Dermis blood vessel endothelial cell (primary cell): Measurements from ENCODE around the gene GTF2A1. TPM values are rescaled to one million over a fixed set of nuclear protein-coding genes. Genes with fewer than 3 reads are reported as not detected.
"Not testable (repeated sequence)": the region's sequence is repeated elsewhere in the genome, so short reads cannot be mapped to it uniquely, and the experiment has no call there.

ENCODE experiments used
- DNase-seq: peaks from one replicate; pipeline ENCODE4 v3.0.0; 2010
- total RNA-seq: library from RNA; depleted of rRNA; stranded (reverse); fragments of >200 nt; gene quantifications from 2 replicates; pipeline ENCODE4 v1.2.3, GENCODE V29; 2014

GTF2A1 gene
- 31.7 and 58.1 TPM in 2 replicates for total RNA-seq

- DNase-seq: peak; percentile 96
Measured at GRCh38 chr14:81220830-81221578, at the start of gene GTF2A1. TSS of gene GTF2A1 (minus strand) at chr14:81220959. CDS start at chr14:81220518, 441 bp downstream.

- no peak for DNase-seq
Measured at GRCh38 chr14:81269979-81270375, 49.2 kb upstream of the GTF2A1 start.

GRCh38 chr14:81269100-81269978, 48.6 kb upstream of the GTF2A1 start:
- DNase-seq: peak; percentile 76

- peak; percentile 4 for DNase-seq
Measured at GRCh38 chr14:81268016-81268416, 47.3 kb upstream of the GTF2A1 start.

- no peak for DNase-seq
Measured at GRCh38 chr14:81265636-81266169, 44.9 kb upstream of the GTF2A1 start.

GRCh38 chr14:81264671-81265070, 43.9 kb upstream of the GTF2A1 start:
- DNase-seq: no peak

- DNase-seq: no peak
Measured at GRCh38 chr14:81263777-81264410, 43.1 kb upstream of the GTF2A1 start.

GRCh38 chr14:81261176-81261575, 40.4 kb upstream of the GTF2A1 start:
- DNase-seq: no peak

- DNase-seq: no peak
Measured at GRCh38 chr14:81260732-81261131, 40.0 kb upstream of the GTF2A1 start.

GRCh38 chr14:81256289-81256960, 35.7 kb upstream of the GTF2A1 start:
- DNase-seq: no peak

GRCh38 chr14:81252278-81252677, 31.5 kb upstream of the GTF2A1 start:
- DNase-seq: no peak

- no peak for DNase-seq
Measured at GRCh38 chr14:81247271-81247766, 26.6 kb upstream of the GTF2A1 start.

GRCh38 chr14:81246461-81247270, 25.9 kb upstream of the GTF2A1 start:
- no peak for DNase-seq

- DNase-seq: no peak
Measured at GRCh38 chr14:81245771-81246170, 25.0 kb upstream of the GTF2A1 start.

- DNase-seq: not testable (repeated sequence)
Measured at GRCh38 chr14:81244431-81244830, 23.7 kb upstream of the GTF2A1 start.

- no peak for DNase-seq
Measured at GRCh38 chr14:81243499-81243898, 22.7 kb upstream of the GTF2A1 start.

- DNase-seq: not testable (repeated sequence)
Measured at GRCh38 chr14:81236849-81237248, 16.1 kb upstream of the GTF2A1 start.

- no peak for DNase-seq
Measured at GRCh38 chr14:81236138-81236537, 15.4 kb upstream of the GTF2A1 start.

- no peak for DNase-seq
Measured at GRCh38 chr14:81235096-81235495, 14.3 kb upstream of the GTF2A1 start.

- peak; percentile 12 for DNase-seq
Measured at GRCh38 chr14:81234278-81234677, 13.5 kb upstream of the GTF2A1 start.

GRCh38 chr14:81233615-81234014, 12.9 kb upstream of the GTF2A1 start:
- no peak for DNase-seq
